WI38 (cell line): ENCODE data around the gene TMEM115.

ENCODE experiments used
- H3K4me3 ChIP-seq: 2 replicates; pipeline ENCODE4 v1.5.1; 2011; ENCODE audit warnings: low read depth, mild to moderate bottlenecking, control low read depth, low read length
- TF ChIP-seq, protein P1 (sequence below): IDR thresholded peaks from 2 replicates; pipeline ENCODE4 v1.5.1; 2012; ENCODE audit warnings: low read depth, mild to moderate bottlenecking, control low read depth, low read length

TMEM115 gene

DNA sequence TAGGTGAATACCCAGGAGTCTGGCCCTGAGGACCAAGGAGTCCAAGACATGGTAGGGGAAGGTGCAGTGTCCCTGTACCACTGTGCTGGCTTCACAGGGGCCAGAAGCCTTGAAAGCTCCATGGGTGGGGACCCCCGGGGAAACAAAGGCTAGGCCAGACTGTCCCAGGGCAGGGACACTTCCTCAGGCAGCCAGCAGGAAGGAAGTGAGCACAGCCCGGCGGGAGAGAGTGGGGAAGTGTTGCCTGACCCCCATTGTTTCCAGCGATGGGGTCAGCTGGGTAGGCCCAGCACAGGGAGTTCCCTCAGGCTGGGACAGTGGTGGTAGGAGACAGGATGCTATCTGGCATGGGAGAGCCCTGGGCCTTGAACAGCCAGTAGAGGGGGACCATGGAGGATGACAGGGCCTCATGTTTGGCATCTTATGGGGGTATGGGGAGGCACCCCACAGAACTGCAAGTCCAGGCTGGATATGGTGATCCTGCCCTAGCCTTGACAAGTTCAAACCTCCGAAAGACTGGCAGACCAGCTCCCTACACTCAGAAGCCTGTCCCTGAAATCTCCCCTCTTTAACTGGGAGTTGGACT is 35.6 kb downstream of the TMEM115 start:
- TF ChIP-seq, protein P1, sequence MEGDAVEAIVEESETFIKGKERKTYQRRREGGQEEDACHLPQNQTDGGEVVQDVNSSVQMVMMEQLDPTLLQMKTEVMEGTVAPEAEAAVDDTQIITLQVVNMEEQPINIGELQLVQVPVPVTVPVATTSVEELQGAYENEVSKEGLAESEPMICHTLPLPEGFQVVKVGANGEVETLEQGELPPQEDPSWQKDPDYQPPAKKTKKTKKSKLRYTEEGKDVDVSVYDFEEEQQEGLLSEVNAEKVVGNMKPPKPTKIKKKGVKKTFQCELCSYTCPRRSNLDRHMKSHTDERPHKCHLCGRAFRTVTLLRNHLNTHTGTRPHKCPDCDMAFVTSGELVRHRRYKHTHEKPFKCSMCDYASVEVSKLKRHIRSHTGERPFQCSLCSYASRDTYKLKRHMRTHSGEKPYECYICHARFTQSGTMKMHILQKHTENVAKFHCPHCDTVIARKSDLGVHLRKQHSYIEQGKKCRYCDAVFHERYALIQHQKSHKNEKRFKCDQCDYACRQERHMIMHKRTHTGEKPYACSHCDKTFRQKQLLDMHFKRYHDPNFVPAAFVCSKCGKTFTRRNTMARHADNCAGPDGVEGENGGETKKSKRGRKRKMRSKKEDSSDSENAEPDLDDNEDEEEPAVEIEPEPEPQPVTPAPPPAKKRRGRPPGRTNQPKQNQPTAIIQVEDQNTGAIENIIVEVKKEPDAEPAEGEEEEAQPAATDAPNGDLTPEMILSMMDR = no peak
- H3K4me3 ChIP-seq = no peak overlapping the region

DNA sequence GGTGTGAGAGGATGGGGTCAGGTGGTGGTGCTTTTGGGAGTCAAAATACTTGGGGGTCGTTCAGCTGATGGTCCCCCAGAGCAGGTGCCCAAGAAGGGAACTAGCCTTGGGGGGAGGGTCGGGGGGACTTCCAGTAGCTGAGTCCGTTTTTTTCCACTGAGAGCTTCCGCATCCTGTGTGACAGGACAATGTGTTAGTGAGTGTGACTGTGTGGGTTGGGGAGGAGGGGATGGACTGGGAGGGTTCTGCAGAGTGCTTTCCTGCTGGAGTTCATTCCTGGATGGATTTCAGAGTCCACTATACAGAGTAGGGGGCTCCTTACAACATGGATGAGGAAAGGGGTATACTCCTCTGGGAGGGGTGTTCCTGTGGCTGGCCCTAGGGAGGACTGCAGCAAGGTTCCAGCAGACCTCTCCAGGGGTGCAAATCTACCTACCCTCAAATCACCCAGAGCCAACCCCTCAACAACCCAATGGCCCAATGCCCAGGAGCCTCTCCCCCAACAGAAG is 36.2 kb downstream of the TMEM115 start:
- H3K4me3 ChIP-seq = no peak overlapping the region
- TF ChIP-seq, protein P1 = no peak

DNA sequence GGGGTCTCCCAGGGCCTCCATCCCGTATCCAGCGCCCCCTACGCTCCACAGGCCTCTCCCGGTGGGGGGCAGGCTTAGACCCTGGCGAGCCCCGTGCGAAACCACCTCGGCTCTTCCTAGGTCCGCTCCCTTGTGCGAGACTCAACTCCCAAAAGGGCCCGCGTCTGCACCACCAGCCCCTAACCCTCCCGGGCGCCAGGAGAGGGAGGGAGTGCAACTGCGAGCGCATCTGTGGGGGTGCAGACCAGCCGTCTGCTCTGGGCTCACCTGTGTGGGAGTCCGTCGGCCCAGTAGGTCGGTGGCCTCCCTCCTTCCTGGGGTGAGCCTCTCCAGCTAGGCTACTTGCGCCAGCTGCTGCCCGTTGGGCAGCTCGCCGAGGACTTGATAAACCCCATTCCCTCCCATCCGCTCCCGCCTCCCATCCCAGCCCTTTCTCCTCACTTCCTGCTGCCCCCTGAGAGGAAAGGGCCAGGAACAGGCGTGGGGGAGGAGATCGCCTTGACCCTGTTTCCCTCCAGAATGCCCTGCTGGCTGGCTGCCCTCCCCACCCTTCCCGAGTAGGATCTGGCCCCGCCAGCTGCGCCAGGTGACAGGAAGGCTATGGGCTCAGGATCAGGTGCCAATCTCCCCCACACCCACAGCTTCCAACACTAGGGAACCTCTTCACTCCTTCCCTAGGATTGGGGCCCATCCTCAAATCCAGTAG is 36.8 kb downstream of the TMEM115 start, which contains the start of gene HYAL2:
Gene HYAL2, minus strand, starts transcription at position 360 of the 706 bp plus-strand sequence. CDS start 2,256 bp downstream, outside the sequence.
- peak within 1 kb of the TSS; percentile 73 for H3K4me3 ChIP-seq
- TF ChIP-seq, protein P1 = no peak

DNA sequence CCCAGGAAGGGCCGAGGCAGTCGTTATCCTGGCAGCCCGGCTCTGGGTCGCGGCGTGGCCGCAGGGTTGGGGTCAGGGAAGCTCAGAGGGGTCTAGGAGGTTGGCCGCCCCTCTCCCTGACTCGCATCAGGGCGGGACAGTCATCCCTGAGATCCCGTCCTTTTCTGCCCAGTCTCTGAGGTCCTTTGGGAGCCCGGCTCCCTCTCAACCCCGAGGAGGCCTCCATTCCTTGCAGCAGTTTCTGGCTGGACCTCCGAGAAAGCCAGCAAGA is 37.3 kb downstream of the TMEM115 start:
- H3K4me3 ChIP-seq = peak overlapping the region; percentile 73
- TF ChIP-seq, protein P1 = no peak

DNA sequence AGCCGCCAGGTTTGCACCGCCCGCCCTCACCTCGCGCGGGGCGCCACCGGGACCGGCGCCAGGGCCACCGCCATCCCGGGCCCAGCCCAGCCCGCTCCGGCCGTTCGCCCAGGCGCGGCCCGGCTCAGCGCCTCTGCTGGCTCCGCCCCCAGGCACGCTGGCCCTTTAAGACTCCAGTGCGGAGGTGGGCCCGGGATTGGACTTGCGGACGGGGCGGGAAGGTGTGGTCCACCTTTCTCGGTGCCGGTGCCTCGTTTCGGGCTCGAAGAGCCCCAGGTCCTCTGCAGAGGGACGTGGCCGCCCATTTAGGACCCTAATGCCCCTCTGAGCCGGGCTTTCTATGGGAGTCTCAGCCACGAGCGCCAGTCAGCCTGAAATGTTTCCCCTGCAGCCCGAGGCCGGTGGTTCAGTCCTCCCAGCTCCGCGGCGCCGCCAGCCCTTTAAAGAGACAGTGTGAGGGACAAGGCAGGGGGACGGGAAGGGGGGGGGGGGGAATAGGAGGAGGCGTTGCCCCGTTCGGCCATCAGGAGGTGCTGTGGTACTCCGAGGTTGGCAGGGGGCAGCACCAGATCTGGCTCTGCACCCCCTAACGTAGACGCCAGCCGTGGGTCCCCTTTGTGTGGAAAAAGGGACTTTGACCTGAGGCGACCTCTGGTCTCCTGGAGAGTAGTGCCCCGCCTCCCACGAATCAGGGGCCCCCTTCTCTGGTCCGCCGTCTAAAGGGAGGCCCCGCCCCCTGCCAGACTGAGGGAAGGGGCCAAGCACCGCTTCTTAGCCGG is 37.8 kb downstream of the TMEM115 start:
- TF ChIP-seq, protein P1 = peak; percentile 44
- peak overlapping the region; percentile 73 for H3K4me3 ChIP-seq

DNA sequence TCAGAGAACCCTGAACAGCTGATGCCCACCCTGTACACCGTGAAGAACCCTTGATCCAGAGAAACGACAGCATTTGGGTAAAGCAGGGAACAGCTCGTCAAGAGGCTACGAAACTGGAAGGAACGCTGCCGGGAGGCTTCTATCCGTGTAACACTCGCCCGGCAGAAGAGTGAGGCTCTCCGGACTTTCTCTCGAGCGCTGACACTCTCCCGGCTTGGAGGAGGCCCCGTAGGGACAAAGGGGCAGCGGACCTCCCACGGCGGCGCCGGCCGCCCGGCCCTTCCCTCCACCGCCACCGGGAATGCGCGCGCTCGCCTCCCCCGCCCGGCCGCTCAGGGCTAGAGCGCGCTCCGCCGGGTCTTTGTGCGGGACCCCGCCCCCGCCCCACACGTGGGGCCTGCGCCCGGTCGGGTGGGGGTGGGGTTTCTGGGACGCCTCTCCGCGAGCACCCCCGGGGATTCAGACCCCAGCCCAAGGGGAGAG is 38.4 kb downstream of the TMEM115 start:
- TF ChIP-seq, protein P1 = no peak
- peak overlapping the region; percentile 73 for H3K4me3 ChIP-seq
